T-cell (primary cell): ENCODE results near the gene STIM2. TPM values are rescaled to one million over a fixed set of nuclear protein-coding genes. Genes with fewer than 3 reads are reported as not detected.
A peak's percentile ranks its signal among the peaks of the same experiment; 100 is the strongest.

Experiments used
- ATAC-seq, 4 experiments: fragments of 200-7000 bp in 3 of 4; fragments of 150-1000 bp in 1 of 4; cut with Tn5 transposase; replicated peaks in 1 of 4; 1 replicate in 3 of 4; 2 replicates in 1 of 4; pipeline ENCODE4 v1.10.0; 2021; ENCODE audit warnings: moderate library complexity in 3 of 4, mild to moderate bottlenecking in 2 of 4, moderate number of reproducible peaks in 1 of 4
- CTCF ChIA-PET, 2 donors: fragments of 300-600 bp; sonication (Branson Sonifier 250); formaldehyde crosslinking; loops; one replicate each; lab custom pipeline; 2022; ENCODE audit warnings: antibody characterized with exemption in 2 of 2; lab: Charles Lee
- POLR2A ChIA-PET, 2 donors: fragments of 300-600 bp; sonication (Branson Sonifier 250); formaldehyde crosslinking; loops; one replicate each; lab custom pipeline; 2022; ENCODE audit warnings: antibody characterized with exemption in 2 of 2; lab: Charles Lee
- DNase-seq, 35 experiments: peaks; one replicate each; pipeline versions ENCODE4 v3.0.0 to v3.0.0-alpha.2; 2013 to 2023
- H3K27ac ChIP-seq: one replicate; pipeline ENCODE4 v1.5.1; 2013; ENCODE audit warnings: low read length
- H3K27me3 ChIP-seq, 2 experiments: replicated peaks in 1 of 2; 1 replicate in 1 of 2; 2 replicates in 1 of 2; pipeline versions ENCODE4 v1.6.1 to v1.7.0; 2013; ENCODE audit warnings: low read length in 1 of 2, mixed read lengths in 1 of 2; ENCODE audit not compliant: control insufficient read depth in 2 of 2, insufficient read depth in 2 of 2; ENCODE audit errors: extremely low read depth in 1 of 2
- H3K36me3 ChIP-seq, 2 donors: 1 replicate in 1 of 2; 2 replicates in 1 of 2; pipeline versions ENCODE4 v1.6.1 to v1.7.0; 2013; ENCODE audit warnings: low read length in 1 of 2; ENCODE audit not compliant: control insufficient read depth in 2 of 2, insufficient read depth in 1 of 2; ENCODE audit errors: extremely low read depth in 1 of 2
- H3K4me1 ChIP-seq, 2 experiments: 1 replicate in 1 of 2; 2 replicates in 1 of 2; pipeline versions ENCODE4 v1.6.1 to v1.7.0; 2013; ENCODE audit warnings: low read length in 2 of 2, mixed read lengths in 1 of 2; ENCODE audit not compliant: insufficient read depth in 2 of 2, control insufficient read depth in 1 of 2; ENCODE audit errors: extremely low read depth in 1 of 2
- H3K4me3 ChIP-seq, 2 donors: 1 replicate in 1 of 2; 2 replicates in 1 of 2; pipeline versions ENCODE4 v1.5.1 to v1.7.0; 2013; ENCODE audit warnings: mild to moderate bottlenecking in 2 of 2, low read length in 1 of 2, moderate library complexity in 1 of 2; ENCODE audit not compliant: control insufficient read depth in 1 of 2; ENCODE audit errors: extremely low read depth in 1 of 2
- H3K9me3 ChIP-seq: 2 replicates; pipeline ENCODE4 v1.7.0; 2013
- H3K27ac Mint-ChIP-seq, 2 donors: one replicate each; pipeline ENCODE4 v1.8.0; 2020 to 2021; ENCODE audit warnings: mild to moderate bottlenecking in 2 of 2, mixed read lengths in 2 of 2
- H3K27me3 Mint-ChIP-seq, 2 donors: one replicate each; pipeline ENCODE4 v1.8.0; 2021 to 2022; ENCODE audit warnings: mixed read lengths in 2 of 2
- H3K36me3 Mint-ChIP-seq: one replicate; pipeline ENCODE4 v1.8.0; 2021; ENCODE audit warnings: mixed read lengths
- H3K4me1 Mint-ChIP-seq, 3 donors: one replicate each; pipeline ENCODE4 v1.8.0; 2020 to 2022; ENCODE audit warnings: mixed read lengths in 3 of 3, mild to moderate bottlenecking in 1 of 3
- H3K4me3 Mint-ChIP-seq, 3 donors: one replicate each; pipeline ENCODE4 v1.8.0; 2020 to 2022; ENCODE audit warnings: mild to moderate bottlenecking in 3 of 3, mixed read lengths in 3 of 3, moderate library complexity in 3 of 3
- H3K9me3 Mint-ChIP-seq, 3 donors: one replicate each; pipeline ENCODE4 v1.8.0; 2020 to 2022; ENCODE audit warnings: mixed read lengths in 3 of 3
- WGBS: methylation state at CpG from one replicate; pipeline ENCODE4 v1.1.5; 2013; ENCODE audit warnings: missing lambda C conversion rate; ENCODE audit not compliant: insufficient coverage; 5-methylcytosine and 5-hydroxymethylcytosine counted together
- total RNA-seq, 35 experiments: library from RNA in 6 of 35; stranded (reverse) in 6 of 35; fragments of 120-200 nt in 1 of 35; gene quantifications; one replicate each; pipeline versions ENCODE4 v1.2.1 to v1.2.4 and lab custom pipeline; 2013 to 2026

The STIM2 gene
- total RNA-seq, 5 donors from 2014 or later (not counting 1 experiment from before 2014, with no cell fraction given), result 67.9 to 98.7 (median 75.2) TPM

GRCh38 chr4:27007507-27007906 is 146.9 kb downstream of the STIM2 start:
- WGBS, result 100% methylated on average over 2 of the region's 3 CpGs
- H3K36me3 Mint-ChIP-seq, result peaks cover 10% of the 10 kb centered on the region
- no peaks in the 10 kb centered on the region for H3K9me3 Mint-ChIP-seq
- Histone ChIP-seq H3K4me1 (peaks cover 11 to 12% of the 10 kb centered on the region in 2 experiments), H3K9me3 (no peaks in the 10 kb centered on the region), H3K4me3 (no peak overlapping the region), H3K27me3 (no peaks in the 10 kb centered on the region), H3K27ac (no peak overlapping the region), H3K36me3 (peaks cover 0 to 32% of the 10 kb centered on the region in 2 donors)
- DNase-seq (no peak), ATAC-seq (no peak)
- CTCF ChIA-PET, result interaction anchor here (0.6 to 6.0 kb wide), 19 partner anchors 8 to 1130 kb away, joined by 3 to 25 read pairs (median 4); no protein-coding TSS in a partner anchor
- POLR2A ChIA-PET, result interaction anchor here (0.7 to 1.0 kb wide), 3 partner anchors 52 to 120 kb away, joined by 3 to 7 read pairs (median 5); no protein-coding TSS in a partner anchor
- H3K27me3 Mint-ChIP-seq, result no peaks in the 10 kb centered on the region
- no peak overlapping the region for H3K4me3 Mint-ChIP-seq
- peaks cover 19 to 41% (median 32%) of the 10 kb centered on the region in 3 donors for H3K4me1 Mint-ChIP-seq
- peak overlapping the region; percentile 17 to 81 for H3K27ac Mint-ChIP-seq

DNA sequence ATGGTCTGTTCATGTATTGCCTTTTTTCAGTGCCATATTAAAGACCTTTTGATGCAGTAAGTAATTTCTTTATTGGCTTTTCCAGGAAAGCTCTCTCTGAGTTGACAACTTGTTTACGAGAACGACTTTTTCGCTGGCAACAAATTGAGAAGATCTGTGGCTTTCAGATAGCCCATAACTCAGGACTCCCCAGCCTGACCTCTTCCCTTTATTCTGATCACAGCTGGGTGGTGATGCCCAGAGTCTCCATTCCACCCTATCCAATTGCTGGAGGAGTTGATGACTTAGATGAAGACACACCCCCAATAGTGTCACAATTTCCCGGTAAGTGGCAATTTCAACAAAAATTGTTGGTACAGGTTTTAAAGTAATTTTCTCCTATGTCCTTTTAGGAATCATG is 148.0 kb downstream of the STIM2 start:
- no peak overlapping the region for H3K27ac ChIP-seq
- ChIA-PET POLR2A (no interaction called here), CTCF (interaction anchor here (0.9 to 6.0 kb wide), 10 partner anchors 9 to 547 kb away, joined by 3 to 25 read pairs (median 4); partner anchors contain the start of gene STIM2 (in 1 of the 2))
- 73% methylated on average over 3 of the region's 4 CpGs for WGBS
- H3K36me3 ChIP-seq, result peaks cover 0 to 31% of the 10 kb centered on the region in 2 donors
- DNase-seq (no peak), ATAC-seq (no peak)
- Mint-ChIP-seq H3K4me3 (no peak overlapping the region), H3K36me3 (peaks cover 10% of the 10 kb centered on the region), H3K9me3 (no peaks in the 10 kb centered on the region), H3K4me1 (peaks cover 7 to 30% (median 21%) of the 10 kb centered on the region in 3 donors), H3K27me3 (no peaks in the 10 kb centered on the region), H3K27ac (peak overlapping the region; percentile 11 to 52)
- H3K4me1 ChIP-seq, result peaks cover under 1 to 6% of the 10 kb centered on the region in 2 experiments
- H3K4me3 ChIP-seq, result no peak overlapping the region
- H3K27me3 ChIP-seq, result no peaks in the 10 kb centered on the region
- no peaks in the 10 kb centered on the region for H3K9me3 ChIP-seq

DNA sequence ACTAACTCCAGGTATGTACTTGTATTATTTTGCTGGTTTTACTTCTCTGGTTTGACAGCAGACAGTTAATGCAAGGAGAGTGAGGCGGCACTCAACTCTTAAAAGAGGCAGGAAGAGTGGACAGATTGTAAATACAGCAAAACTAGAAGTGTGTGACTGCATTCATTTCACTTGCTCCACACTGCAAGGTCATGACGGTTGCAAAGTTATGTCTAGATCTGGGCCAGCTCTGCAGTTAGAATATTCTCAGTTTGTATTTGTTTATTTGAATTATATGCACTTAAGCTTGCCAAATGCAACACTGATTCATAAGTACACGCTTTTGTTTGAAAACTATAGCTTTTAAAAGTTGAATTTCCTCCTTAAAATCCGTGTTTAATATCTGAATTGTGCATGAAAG is 148.9 kb downstream of the STIM2 start:
- peaks cover 0 to 25% of the 10 kb centered on the region in 2 donors for H3K36me3 ChIP-seq
- H3K4me1 ChIP-seq, result peaks cover 0 to 4% of the 10 kb centered on the region in 2 experiments
- ChIA-PET POLR2A (no interaction called here), CTCF (interaction anchor here (0.6 to 6.0 kb wide), 12 partner anchors 18 to 550 kb away, joined by 3 to 25 read pairs (median 4); partner anchors contain the start of gene STIM2 (in 1 of the 2))
- H3K27me3 Mint-ChIP-seq, result no peaks in the 10 kb centered on the region
- peaks cover 0 to 24% (median 15%) of the 10 kb centered on the region in 3 donors for H3K4me1 Mint-ChIP-seq
- no peaks in the 10 kb centered on the region for H3K9me3 ChIP-seq
- H3K4me3 Mint-ChIP-seq, result no peak overlapping the region
- no peak overlapping the region for H3K4me3 ChIP-seq
- WGBS, result no CpG with 5 or more reads among the region's 4 CpGs
- no peak overlapping the region for H3K27ac ChIP-seq
- no peak for ATAC-seq
- DNase-seq, result no peak
- H3K9me3 Mint-ChIP-seq, result no peaks in the 10 kb centered on the region
- H3K36me3 Mint-ChIP-seq, result peaks cover 6% of the 10 kb centered on the region
- H3K27ac Mint-ChIP-seq, result peak overlapping the region; percentile 31 to 59
- no peaks in the 10 kb centered on the region for H3K27me3 ChIP-seq

DNA sequence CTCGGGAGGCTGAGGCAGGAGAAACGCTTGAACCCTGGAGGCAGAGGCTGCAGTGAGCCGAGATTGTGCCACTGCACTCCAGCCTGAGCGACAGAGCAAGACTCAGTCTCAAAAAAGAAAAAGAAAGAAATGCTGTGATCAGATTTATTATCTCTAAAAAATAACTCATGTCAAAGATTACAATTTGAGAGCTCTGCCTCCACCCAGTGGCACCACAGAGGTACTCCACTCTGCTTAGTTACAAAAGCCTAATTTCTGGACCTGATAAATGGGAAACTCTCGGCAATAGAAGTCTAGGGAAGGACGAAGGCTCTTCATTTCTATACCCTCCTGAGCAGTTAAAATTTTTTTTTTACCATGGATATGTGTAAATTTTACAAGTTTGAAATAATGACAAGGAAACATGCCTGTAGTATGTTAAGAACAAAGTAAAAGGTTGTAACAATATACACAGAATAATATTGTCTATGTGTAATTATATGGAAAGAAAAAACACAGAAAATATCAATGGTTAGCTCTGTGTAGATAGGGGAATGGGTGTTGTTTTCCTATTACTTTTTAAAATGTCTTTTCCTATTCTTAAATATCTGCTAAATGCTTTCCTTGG is 149.8 kb downstream of the STIM2 start:
- H3K4me3 ChIP-seq, result no peak overlapping the region
- WGBS, result 74% methylated on average over 3 of the region's 6 CpGs
- CTCF ChIA-PET, result interaction anchor here (0.6 to 6.0 kb wide), 16 partner anchors 9 to 1158 kb away, joined by 3 to 25 read pairs (median 4); no protein-coding TSS in a partner anchor

DNA sequence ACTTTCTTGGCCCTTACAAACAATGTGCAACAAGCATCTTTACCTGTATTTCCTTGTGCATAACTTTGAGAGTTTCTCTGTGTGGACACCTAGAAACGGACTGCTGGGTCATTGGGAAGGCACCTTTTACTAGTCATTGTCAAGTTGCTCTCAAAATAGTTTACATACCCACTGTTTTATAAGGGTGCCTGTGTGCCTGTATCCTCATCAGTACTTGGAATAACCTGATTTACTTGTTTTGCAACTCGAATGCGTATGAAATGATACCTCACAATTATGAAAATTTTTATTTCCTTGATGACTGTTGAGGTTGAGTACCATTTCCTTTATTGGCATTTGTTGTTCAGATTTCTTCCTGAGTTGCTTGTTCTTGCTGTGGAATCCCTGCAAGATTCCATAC is 150.8 kb downstream of the STIM2 start:
- Mint-ChIP-seq H3K9me3 (peaks cover 0 to 7% (median 0%) of the 10 kb centered on the region in 3 donors), H3K4me1 (peaks cover 15 to 28% (median 15%) of the 10 kb centered on the region in 3 donors), H3K4me3 (no peak overlapping the region), H3K27ac (no peak overlapping the region), H3K27me3 (no peaks in the 10 kb centered on the region), H3K36me3 (peaks cover 18% of the 10 kb centered on the region)
- Histone ChIP-seq H3K27ac (no peak overlapping the region), H3K36me3 (peaks cover 0 to 21% of the 10 kb centered on the region in 2 donors), H3K27me3 (no peaks in the 10 kb centered on the region), H3K4me3 (no peak overlapping the region), H3K4me1 (peaks cover 0 to 4% of the 10 kb centered on the region in 2 experiments), H3K9me3 (no peaks in the 10 kb centered on the region)
- ATAC-seq (no peak), DNase-seq (no peak)
- WGBS, result no CpG with 5 or more reads among the region's 3 CpGs
- ChIA-PET CTCF (no interaction called here), POLR2A (no interaction called here)

More for the DNA sequence above, 149.8 kb downstream of the STIM2 start:
- POLR2A ChIA-PET, result interaction anchor here in 1 of 2 donors (0.6 kb wide), 1 partner anchor 454 kb away, joined by 3 read pairs; no protein-coding TSS in a partner anchor
- ATAC-seq (peak; percentile 63 to 79 (median 74)), DNase-seq (peak; percentile 13 to 76 (median 52))
- Mint-ChIP-seq H3K9me3 (no peaks in the 10 kb centered on the region), H3K4me1 (peaks cover 8 to 26% (median 15%) of the 10 kb centered on the region in 3 donors), H3K36me3 (peaks cover 10% of the 10 kb centered on the region), H3K27me3 (no peaks in the 10 kb centered on the region), H3K27ac (peak overlapping the region; percentile 73 to 74), H3K4me3 (no peak overlapping the region)
- H3K9me3 ChIP-seq, result no peaks in the 10 kb centered on the region
- no peak overlapping the region for H3K27ac ChIP-seq
- peaks cover 0 to 21% of the 10 kb centered on the region in 2 donors for H3K36me3 ChIP-seq
- no peaks in the 10 kb centered on the region for H3K27me3 ChIP-seq
- H3K4me1 ChIP-seq, result peaks cover 0 to 4% of the 10 kb centered on the region in 2 experiments

GRCh38 chr4:27013012-27013411 is 152.4 kb downstream of the STIM2 start:
- Mint-ChIP-seq H3K27me3 (no peaks in the 10 kb centered on the region), H3K4me3 (no peak overlapping the region), H3K27ac (no peak overlapping the region), H3K4me1 (peaks cover 25 to 39% (median 28%) of the 10 kb centered on the region in 3 donors), H3K36me3 (peaks cover 30% of the 10 kb centered on the region), H3K9me3 (peaks cover 0 to 7% (median 0%) of the 10 kb centered on the region in 3 donors)
- no CpG with 5 or more reads among the region's 4 CpGs for WGBS
- DNase-seq (no peak), ATAC-seq (no peak)
- Histone ChIP-seq H3K27ac (no peak overlapping the region), H3K4me1 (peaks cover 0 to 10% of the 10 kb centered on the region in 2 experiments), H3K27me3 (no peaks in the 10 kb centered on the region), H3K9me3 (no peaks in the 10 kb centered on the region), H3K4me3 (no peak overlapping the region), H3K36me3 (peaks cover 0 to 18% of the 10 kb centered on the region in 2 donors)
- POLR2A ChIA-PET, result no interaction called here
- CTCF ChIA-PET, result interaction anchor here in 1 of 2 donors (0.5 kb wide), 1 partner anchor 10 kb away, joined by 3 read pairs; no protein-coding TSS in a partner anchor
